WTC11 (cell line): ENCODE measurements around the gene ABCA6. TPM values are rescaled to one million over a fixed set of nuclear protein-coding genes. Genes with fewer than 3 reads are reported as not detected.
A peak's percentile ranks its signal among the peaks of the same experiment; 100 is the strongest.
"Not testable (repeated sequence)": the region's sequence is repeated elsewhere in the genome, so short reads cannot be mapped to it uniquely, and the experiment has no call there.

ENCODE experiments used
- ATAC-seq: fragments of 200-7000 bp; cut with Tn5 transposase; 2 replicates; pipeline ENCODE4 v1.10.0; 2021; ENCODE audit warnings: mild to moderate bottlenecking, moderate library complexity
- CTCF ChIA-PET: fragments of 300-600 bp; sonication (Branson Sonifier 250); formaldehyde crosslinking; loops from one replicate; lab custom pipeline; 2021; ENCODE audit warnings: antibody characterized with exemption; lab: Charles Lee
- POLR2A ChIA-PET: fragments of 350-600 bp; sonication (Branson Sonifier 250); formaldehyde crosslinking; loops from one replicate; lab custom pipeline; 2021; ENCODE audit warnings: antibody characterized with exemption; lab: Charles Lee
- DNase-seq: peaks from one replicate; pipeline ENCODE4 v3.0.0; 2021; ENCODE audit warnings: low spot score
- H3K27ac Mint-ChIP-seq: 2 replicates; pipeline ENCODE4 v1.8.0; 2021; ENCODE audit warnings: mixed read lengths
- H3K27me3 Mint-ChIP-seq: 2 replicates; pipeline ENCODE4 v1.8.0; 2021; ENCODE audit warnings: low read depth, mild to moderate bottlenecking, moderate library complexity, mixed read lengths
- H3K36me3 Mint-ChIP-seq: 2 replicates; pipeline ENCODE4 v1.8.0; 2021; ENCODE audit warnings: mixed read lengths
- H3K4me1 Mint-ChIP-seq: 2 replicates; pipeline ENCODE4 v1.8.0; 2022; ENCODE audit warnings: mixed read lengths
- H3K4me3 Mint-ChIP-seq: 2 replicates; pipeline ENCODE4 v1.8.0; 2021; ENCODE audit warnings: mild to moderate bottlenecking, moderate library complexity, mixed read lengths
- H3K9me3 Mint-ChIP-seq: 2 replicates; pipeline ENCODE4 v1.8.0; 2021; ENCODE audit warnings: mixed read lengths
- AFF4 ChIP-seq: sonication (generic); formaldehyde crosslinking; IDR thresholded peaks from 2 replicates; pipeline ENCODE4 v1.8.1; 2023; ENCODE audit warnings: mild to moderate bottlenecking, missing genetic modification reagents, borderline replicate concordance
- ATF3 ChIP-seq: sonication (generic); formaldehyde crosslinking; conservative IDR thresholded peaks from 2 replicates; pipeline ENCODE4 v1.8.1; 2022; ENCODE audit warnings: mild to moderate bottlenecking, missing genetic modification reagents
- E2F4 ChIP-seq: sonication (generic); formaldehyde crosslinking; IDR thresholded peaks from 2 replicates; pipeline ENCODE4 v1.8.1; 2022; ENCODE audit warnings: low read depth, mild to moderate bottlenecking, moderate library complexity, missing genetic modification reagents, borderline replicate concordance
- GABPB1 ChIP-seq: sonication (generic); formaldehyde crosslinking; IDR thresholded peaks from 2 replicates; pipeline ENCODE4 v1.8.1; 2023; ENCODE audit warnings: mild to moderate bottlenecking, missing genetic modification reagents
- IRF1 ChIP-seq: sonication (generic); formaldehyde crosslinking; IDR thresholded peaks from 2 replicates; pipeline ENCODE4 v1.8.0; 2023; ENCODE audit warnings: missing genetic modification reagents
- JAZF1 ChIP-seq: fragments of 250-450 bp; sonication (Bioruptor Pico); IDR thresholded peaks from 2 replicates; pipeline ENCODE4 v1.9.0; 2021; ENCODE audit warnings: moderate library complexity, mild to moderate bottlenecking, inconsistent platforms
- NFYB ChIP-seq: sonication (generic); formaldehyde crosslinking; conservative IDR thresholded peaks from 2 replicates; pipeline ENCODE4 v1.8.0; 2022; ENCODE audit warnings: low read depth, missing genetic modification reagents
- PRDM15 ChIP-seq: sonication (generic); formaldehyde crosslinking; IDR thresholded peaks from 2 replicates; pipeline ENCODE4 v1.8.0; 2022; ENCODE audit warnings: missing genetic modification reagents
- SMAD3 ChIP-seq: sonication (generic); formaldehyde crosslinking; IDR thresholded peaks from 2 replicates; pipeline ENCODE4 v1.8.0; 2022; ENCODE audit warnings: missing genetic modification reagents, mild to moderate bottlenecking, borderline replicate concordance
- USF1 ChIP-seq: sonication (generic); formaldehyde crosslinking; IDR thresholded peaks from 2 replicates; pipeline ENCODE4 v1.8.0; 2022; ENCODE audit warnings: mild to moderate bottlenecking, missing genetic modification reagents
- ZNF425 ChIP-seq: fragments of 250-450 bp; sonication (Bioruptor Pico); conservative IDR thresholded peaks from 2 replicates; pipeline ENCODE4 v1.9.0; 2021; ENCODE audit warnings: mild to moderate bottlenecking
- ZNF671 ChIP-seq: fragments of 250-450 bp; sonication (Bioruptor Pico); IDR thresholded peaks from 2 replicates; pipeline ENCODE4 v1.8.0; 2021; ENCODE audit warnings: mild to moderate bottlenecking
- total RNA-seq: library from RNA; stranded (reverse); gene quantifications from 3 replicates; pipeline ENCODE4 v1.2.3, GENCODE V29; 2021

Gene ABCA6
- total RNA-seq, 1 experiment from 2014 or later = not detected

- H3K36me3 Mint-ChIP-seq, DNase-seq, ATAC-seq, H3K9me3 Mint-ChIP-seq, POLR2A ChIA-PET, H3K27me3 Mint-ChIP-seq, H3K4me3 Mint-ChIP-seq, H3K27ac Mint-ChIP-seq: not testable (repeated sequence)
- peak; percentile 35; the same call in 1 of the 2 replicates for TF ChIP-seq GABPB1 (CRISPR knock-in tag)
- CTCF ChIA-PET = interaction anchor here (1.1 to 2.0 kb wide), 5 partner anchors 13 to 299 kb away, joined by 3 to 10 read pairs (median 5); no protein-coding TSS in a partner anchor
- H3K4me1 Mint-ChIP-seq = peaks cover 17% of the 10 kb centered on the region
Measured at GRCh38 chr17:69070378-69071232, 71.1 kb downstream of the ABCA6 start.

GRCh38 chr17:69069226-69069750, 72.4 kb downstream of the ABCA6 start:
- DNase-seq = no peak
- Mint-ChIP-seq H3K9me3 (peaks cover 5% of the 10 kb centered on the region; the same call in 1 of the 2 replicates), H3K36me3 (no peaks in the 10 kb centered on the region), H3K4me1 (peaks cover 17% of the 10 kb centered on the region), H3K27me3 (no peaks in the 10 kb centered on the region), H3K4me3 (no peak overlapping the region), H3K27ac (peak overlapping the region; percentile 57; the same call in 1 of the 2 replicates)
- peak; percentile 91 for ATAC-seq
- CTCF ChIA-PET = interaction anchor here (1.0 to 2.0 kb wide), 2 partner anchors 16 to 297 kb away, joined by 4 to 10 read pairs; no protein-coding TSS in a partner anchor
- POLR2A ChIA-PET = no interaction called here
- TF ChIP-seq ZNF425 (CRISPR knock-in tag) (no peak), IRF1 (CRISPR knock-in tag) (no peak), E2F4 (no peak), NFYB (CRISPR knock-in tag) (no peak)

GRCh38 chr17:69067274-69068047, 74.2 kb downstream of the ABCA6 start:
- DNase-seq = no peak
- peak; percentile 75 for ATAC-seq
- ChIA-PET POLR2A (interaction anchor here (0.6 kb wide), 1 partner anchor 503 kb away, joined by 3 read pairs; no protein-coding TSS in a partner anchor), CTCF (interaction anchor here (0.6 to 1.4 kb wide), 6 partner anchors 9 to 161 kb away, joined by 3 to 8 read pairs (median 3); partner anchors contain the start of gene ABCA6)
- H3K27ac Mint-ChIP-seq = peak overlapping the region; percentile 64; the same call in 1 of the 2 replicates
- no peaks in the 10 kb centered on the region for H3K27me3 Mint-ChIP-seq
- H3K4me3 Mint-ChIP-seq = no peak overlapping the region
- peaks cover 17% of the 10 kb centered on the region for H3K4me1 Mint-ChIP-seq
- H3K36me3 Mint-ChIP-seq = no peaks in the 10 kb centered on the region
- no peaks in the 10 kb centered on the region for H3K9me3 Mint-ChIP-seq
- TF ChIP-seq AFF4 (CRISPR knock-in tag) = no peak
- TF ChIP-seq USF1 = no peak
- no peak for TF ChIP-seq ATF3 (CRISPR knock-in tag)
- no peak for TF ChIP-seq JAZF1 (CRISPR knock-in tag)
- TF ChIP-seq ZNF671 (CRISPR knock-in tag) = no peak
- no peak for TF ChIP-seq SMAD3
- TF ChIP-seq PRDM15 (CRISPR knock-in tag) = no peak
